GM12873 (cell line): ENCODE measurements around the gene REV1.

Source experiments
- CTCF ChIP-seq: IDR thresholded peaks from 2 replicates; pipeline ENCODE4 v1.5.1; 2012; ENCODE audit warnings: low read depth, mild to moderate bottlenecking, moderate library complexity, low read length, control low read depth; ENCODE audit not compliant: insufficient read depth; ENCODE audit errors: missing control alignments

REV1 gene

GRCh38 chr2:99424371-99424770 is 65.4 kb downstream of the REV1 start:
- TF ChIP-seq CTCF: no peak

- no peak for TF ChIP-seq CTCF
Measured at GRCh38 chr2:99422599-99422998, 67.2 kb downstream of the REV1 start.

- TF ChIP-seq CTCF: no peak
Measured at GRCh38 chr2:99421469-99421868, 68.3 kb downstream of the REV1 start.

- TF ChIP-seq CTCF: no peak
Measured at GRCh38 chr2:99420751-99421299, 69.0 kb downstream of the REV1 start.

- no peak for TF ChIP-seq CTCF
Measured at GRCh38 chr2:99420031-99420430, 69.8 kb downstream of the REV1 start.

- no peak for TF ChIP-seq CTCF
Measured at GRCh38 chr2:99417396-99417795, 72.4 kb downstream of the REV1 start.

- TF ChIP-seq CTCF: no peak
Measured at GRCh38 chr2:99414566-99414965, 75.3 kb downstream of the REV1 start.

GRCh38 chr2:99410276-99410675 is 79.5 kb downstream of the REV1 start:
- no peak for TF ChIP-seq CTCF
